EL (cell line): ENCODE measurements around the gene TCEA3.
A peak's percentile ranks its signal among the peaks of the same experiment; 100 is the strongest.

Experiments used
- DNase-seq: peaks from one replicate; pipeline ENCODE4 v3.0.0-alpha.2; 2016

Gene TCEA3

DNA sequence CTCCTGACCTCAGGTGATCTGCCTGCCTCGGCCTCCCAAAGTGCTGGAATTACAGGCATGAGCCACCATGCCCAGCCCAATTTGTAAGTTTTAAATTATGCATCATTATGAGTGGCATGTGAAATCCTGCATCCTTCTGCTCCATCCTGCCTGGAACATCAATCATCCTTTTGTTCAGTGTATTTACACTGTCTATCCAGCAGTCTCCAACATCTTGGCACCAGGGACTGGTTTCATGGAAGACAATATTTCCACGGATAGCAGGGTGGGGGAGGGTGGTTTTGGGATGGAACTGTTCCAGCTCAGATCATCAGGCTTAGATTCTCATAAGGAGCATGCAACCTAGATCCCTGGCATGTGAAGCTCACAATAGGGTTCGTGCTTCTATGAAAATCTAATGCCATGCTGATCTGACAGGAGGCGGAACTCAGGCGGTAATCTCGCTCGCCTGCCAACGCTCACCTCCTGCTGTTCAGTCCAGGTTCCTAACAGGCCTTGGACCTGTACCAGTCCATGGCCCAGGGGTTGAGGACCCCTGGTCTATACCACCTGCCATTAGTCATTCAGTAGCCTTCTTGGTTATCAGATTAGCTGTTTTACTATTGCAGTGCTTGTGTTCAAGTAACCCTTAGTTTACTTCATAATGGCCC lies 22.2 kb upstream of the TCEA3 start:
- no peak for DNase-seq

DNA sequence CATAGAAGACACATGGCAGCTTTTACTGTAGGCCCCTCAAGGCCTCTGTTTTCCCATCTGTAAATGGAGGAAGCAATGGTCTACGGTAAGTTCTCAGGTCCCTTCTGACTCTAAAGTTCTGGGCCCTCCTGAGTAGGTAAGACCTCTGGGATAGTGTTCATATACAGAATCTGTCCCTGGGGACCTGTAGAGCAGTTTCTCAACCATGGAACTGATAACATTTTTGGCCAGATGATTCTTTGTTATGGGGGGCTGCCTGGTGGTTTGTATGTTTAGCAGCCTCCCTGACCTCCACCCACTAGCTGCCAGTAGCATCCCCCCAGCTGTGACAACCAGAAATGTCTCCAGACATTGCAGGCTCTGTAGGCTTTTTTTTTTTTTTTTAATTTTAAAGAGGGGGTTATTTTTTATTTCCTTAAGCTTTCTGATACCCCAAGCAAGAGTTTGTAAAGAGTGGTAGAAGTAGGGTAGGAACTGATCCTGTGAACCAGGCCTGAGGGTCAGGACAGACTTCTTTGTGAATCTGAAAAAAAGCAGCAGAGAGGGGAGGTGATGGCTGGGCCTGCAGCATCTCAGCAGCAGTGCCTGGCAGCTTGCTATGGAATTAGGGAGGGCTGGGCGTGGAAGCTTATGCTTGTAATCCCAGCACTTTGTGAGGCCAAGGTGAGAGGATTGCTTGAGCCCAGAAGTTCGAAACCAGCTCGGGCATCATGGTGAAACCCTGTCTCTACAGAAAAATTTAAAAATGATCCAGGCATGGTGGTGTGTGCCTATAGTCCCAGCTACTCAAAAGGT lies 20.2 kb upstream of the TCEA3 start:
- no peak for DNase-seq

DNA sequence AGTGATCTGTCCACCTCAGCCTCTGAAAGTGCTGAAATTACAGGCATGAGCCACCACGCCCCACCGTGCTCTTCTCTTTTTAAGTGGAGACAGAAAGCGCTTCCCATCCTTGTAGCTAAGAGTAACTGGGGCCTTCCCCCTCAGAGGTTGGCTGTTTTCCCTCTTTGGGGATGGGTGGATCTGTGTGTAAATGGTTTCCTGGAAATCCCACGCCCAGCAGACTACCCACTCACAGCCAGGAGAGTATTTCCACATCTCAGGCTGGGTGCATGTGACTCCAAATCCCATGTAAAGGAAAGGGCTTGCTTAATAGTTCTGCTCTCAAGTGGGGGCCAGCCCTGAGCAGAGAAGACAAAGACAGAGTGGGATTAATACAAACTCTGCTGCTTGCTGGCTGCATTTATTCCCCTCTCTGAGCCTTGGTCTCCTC lies 19.6 kb upstream of the TCEA3 start:
- DNase-seq: no peak

DNA sequence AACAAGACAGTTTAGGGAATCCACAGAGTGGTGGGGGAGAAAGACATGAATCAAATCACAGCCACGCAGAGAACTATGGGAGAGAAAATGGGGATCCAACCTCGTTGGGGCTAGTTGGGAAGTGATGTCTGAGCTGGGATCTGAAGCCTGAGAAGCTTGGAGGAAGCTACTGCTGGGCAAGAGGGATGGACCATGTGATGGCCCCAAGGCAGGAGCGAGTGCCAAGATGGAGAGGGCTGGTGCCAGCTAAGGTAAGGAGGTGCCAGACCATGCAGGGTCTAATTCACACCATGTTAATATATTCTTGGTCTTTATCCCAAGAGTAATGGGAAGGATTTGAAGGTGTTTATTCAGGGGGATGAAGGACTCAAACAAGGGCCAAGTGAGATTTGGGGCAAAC lies 18.2 kb upstream of the TCEA3 start:
- DNase-seq: no peak

DNA sequence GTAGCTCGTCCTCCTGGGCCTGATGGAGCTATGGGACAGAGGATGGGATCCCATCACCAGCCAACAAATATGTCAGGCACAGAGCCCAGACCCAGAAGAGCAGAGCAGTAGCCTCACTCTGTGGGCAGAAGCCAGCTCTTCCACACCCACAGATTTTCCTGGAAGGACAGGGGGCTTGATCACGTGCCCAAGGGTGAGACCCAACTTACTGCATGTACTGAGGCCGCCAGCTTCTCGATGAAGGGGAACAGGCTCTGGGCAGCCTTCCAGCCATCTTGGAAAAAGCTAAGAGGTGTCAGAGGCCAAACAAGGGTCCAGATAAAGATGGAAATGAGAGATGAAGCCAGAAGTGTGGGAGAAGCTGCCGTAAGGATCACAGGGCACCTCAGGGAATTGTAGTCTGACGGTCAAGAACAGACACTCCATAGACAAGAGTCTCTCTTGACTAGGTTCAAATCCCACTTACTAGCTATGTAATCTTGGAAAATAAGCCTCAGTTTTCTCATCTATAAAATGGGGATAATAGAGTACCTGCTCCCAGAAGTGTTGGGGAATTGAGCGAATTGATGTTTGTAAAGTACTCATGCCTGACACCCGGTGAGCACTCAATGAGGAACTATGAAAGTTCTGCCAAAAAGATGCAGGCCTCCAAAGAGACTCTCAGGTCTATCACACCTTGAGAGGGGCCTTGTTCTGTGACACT lies 17.0 kb upstream of the TCEA3 start:
- no peak for DNase-seq

DNA sequence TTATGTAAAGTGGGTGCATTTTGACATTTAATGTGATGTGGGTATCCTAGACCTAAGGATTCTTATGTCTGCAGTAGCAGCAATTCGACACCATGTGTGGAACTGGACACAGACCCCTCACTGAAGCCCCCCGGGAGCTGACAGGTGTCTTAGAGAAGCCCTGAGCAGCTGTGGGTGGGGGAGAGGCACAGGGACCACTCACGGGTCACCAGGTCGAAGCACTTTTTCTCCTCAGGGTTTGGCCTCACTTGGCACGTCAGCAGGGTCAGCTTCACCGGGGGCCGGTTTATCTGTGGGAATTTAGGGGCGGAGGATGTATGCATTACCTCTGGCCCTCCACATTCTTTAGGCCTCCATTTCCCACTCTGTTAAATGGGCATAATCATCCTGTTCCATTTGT lies 14.0 kb upstream of the TCEA3 start:
- no peak for DNase-seq

DNA sequence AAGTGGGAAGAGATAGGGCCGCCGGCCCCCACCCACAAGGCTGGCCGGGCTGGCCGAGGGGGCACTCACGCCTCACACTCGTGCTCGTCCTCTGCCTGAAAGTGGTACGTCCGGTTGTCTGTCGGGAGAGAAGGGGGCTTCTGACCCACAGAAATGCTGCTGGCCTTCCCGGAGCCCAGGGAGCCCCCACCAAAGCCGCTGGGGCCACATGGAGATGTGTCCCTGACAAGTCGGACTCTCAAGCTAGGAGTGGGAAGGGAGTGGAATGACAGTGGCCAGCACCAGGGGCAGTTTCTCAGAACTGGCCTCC lies 12.8 kb upstream of the TCEA3 start:
- DNase-seq: no peak

DNA sequence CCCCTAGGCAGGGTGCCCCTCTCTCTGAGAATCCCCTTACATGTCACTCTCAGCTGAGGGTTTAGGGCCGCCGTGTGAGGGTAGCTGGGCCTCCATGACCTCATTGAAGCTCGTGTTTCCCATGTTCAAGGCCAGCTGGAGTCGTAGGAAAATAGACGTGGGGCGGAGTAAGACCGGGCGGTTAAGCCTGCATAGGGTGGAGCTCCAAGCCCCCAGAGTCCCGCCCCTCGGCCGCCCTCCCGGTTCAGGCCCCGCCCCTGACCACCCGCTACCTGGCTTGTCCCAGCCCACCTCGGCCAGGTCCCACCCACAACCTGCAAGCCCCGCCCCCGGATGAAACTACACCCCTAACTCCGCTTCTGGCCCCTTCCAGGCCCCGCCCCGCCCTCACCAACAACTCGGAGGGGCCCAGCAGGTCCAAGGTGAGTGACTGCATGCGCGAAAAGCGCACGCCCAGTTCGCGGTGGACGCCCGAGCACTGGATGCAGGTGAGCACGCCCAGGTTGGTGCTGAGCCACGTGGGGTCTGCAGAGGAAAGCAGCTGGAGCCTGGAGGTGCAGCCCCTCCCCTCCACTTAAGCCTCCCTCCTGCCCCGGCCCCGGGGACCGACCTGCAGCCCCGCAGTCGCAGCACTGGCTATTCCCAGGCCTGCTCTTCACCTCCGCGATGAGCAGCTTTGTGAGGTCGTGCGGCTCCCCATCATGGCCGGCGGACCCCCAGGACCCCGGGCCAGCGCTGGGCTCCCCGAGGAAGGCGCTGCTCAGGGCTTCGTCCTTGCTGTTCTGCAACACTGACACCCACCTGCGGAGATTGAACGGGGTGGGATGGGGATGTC lies 12.2 kb upstream of the TCEA3 start:
- DNase-seq: no peak

DNA sequence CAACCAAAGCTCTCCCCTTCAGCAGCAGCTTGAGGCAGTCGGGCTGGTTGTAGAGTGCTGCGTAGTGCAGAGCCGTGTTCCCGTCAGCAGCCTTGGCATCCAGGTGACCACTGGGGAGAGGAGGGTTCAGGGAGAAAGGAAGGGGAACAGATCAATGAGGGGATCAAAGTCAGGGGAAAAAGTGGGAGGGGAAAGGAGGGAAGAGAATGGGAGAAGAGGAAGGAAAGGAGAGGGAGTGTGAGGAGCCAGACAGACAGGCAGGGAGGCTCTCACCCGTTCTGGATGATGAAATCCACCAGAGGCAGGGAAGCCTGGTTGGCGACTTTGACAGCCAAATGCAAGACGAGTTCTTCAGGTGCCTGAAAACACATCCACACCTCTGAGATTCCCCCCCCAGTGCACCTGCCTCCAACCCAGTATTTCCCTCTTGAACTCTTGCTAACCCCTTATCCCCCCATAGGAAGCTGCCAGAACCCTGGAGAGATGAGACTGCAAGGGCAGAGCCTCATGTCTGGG lies 9.8 kb upstream of the TCEA3 start:
- no peak for DNase-seq

DNA sequence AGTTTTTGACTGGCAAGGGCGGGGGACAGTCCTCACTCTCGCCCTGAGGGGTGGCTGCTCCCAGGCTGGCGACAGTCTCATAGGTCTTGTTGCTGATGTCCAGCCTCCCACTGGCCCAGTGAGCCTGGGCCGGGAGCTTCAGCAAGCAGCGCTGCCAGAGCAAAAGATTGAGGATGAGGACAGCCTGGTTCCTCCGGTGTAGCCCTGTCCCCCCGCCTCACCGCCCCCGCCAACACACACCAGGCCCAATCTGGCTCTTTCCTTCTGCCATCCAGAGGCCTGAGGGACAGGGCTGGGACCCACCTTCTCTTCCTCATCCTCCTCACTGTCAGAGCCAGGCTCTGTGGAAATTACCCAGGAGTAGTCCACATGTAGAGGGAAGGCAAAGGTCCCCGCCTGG lies 8.6 kb upstream of the TCEA3 start:
- DNase-seq: no peak

DNA sequence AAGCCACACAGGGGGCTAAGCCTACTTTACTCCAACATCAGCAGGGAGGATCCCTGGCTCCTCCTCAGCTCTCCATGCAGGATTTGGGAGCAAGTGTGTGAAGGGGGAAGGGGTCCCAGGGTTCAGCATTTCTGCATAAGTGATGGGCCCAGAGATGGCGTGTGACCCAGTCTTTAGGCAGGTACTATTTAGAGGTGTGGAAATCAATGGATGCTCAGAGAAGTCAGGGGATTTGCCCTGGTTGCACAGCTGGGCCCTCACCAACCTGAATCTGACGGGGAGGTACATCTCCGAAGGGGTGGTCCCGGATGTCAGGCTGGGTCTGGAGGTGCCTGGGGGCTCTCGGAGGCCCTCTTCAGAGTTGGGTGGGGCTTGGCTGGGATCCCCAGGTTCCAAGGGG lies 6.9 kb upstream of the TCEA3 start:
- DNase-seq: no peak

DNA sequence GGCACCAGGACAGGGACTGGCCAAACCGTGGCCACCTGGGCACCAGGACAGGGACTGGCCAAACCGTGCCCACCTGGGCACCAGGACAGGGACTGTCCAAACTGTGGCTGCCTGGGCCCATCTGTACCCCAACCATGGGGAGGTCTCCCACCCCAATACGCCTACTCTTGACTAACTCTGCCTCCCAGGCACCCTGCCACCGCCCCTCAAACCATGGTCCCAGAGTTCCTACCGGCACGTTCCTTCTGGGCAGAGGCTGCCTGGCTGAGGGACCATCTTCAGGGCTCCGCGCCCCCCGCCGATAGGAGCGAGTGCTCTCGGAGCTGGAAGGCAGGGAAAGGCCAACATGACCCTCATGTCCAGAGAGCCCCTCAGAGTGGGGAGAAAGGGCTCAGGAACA lies 6.3 kb upstream of the TCEA3 start:
- no peak for DNase-seq

DNA sequence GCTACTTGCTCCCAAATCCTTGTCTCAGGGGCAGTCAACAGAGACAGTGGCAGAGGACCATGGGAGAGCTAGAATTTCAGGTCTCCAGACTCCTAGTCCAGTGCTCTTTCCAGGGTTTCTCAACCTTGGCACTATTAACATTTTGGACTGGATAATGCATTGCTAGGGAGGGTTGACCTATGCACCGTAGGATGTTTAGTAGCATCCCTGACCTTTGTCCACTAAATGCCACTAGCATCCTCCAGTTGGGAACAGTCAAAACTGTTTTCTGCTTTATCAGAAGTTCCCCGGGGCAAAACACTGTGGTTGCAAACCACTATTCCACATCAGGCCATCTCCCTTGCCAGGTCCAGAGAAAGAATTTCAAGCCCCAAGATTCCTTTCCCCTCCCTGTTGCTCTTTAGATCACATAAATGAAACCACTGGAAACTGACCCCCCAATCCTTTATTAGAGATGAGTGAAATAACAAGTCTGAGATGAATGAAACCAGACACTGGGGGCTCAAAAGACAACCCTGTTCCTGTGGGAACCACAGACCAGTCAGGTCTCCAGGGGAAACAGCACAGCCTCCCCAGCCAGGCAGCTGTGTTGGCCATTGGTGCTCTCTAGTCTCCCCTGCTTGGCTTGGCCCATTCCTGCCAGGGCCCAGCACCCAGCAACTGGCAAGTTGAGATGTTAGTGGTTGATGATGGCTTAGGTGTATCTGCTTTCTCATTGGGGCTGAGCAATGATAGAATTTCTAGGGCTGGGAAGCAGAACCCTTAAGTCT lies 3.8 kb upstream of the TCEA3 start:
- no peak for DNase-seq

DNA sequence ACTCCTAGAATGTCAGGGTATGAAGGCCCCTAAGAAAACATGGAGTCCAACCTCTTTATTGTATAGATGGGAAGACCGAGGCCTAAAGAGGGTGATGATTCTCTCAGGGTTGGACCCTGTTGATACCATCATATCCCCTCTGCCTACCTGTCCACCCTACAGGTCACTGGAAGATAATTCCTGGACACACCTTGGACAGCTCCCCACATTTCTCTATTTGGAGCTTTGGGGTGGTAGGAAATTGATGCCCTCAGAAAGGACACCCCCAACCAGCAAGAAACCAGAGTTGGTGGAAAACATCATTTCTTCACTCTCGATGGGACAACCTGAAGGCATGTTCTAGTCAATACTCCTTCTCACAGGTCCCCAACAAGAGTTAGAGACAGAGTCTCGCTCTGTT lies 3.0 kb upstream of the TCEA3 start:
- DNase-seq: no peak

DNA sequence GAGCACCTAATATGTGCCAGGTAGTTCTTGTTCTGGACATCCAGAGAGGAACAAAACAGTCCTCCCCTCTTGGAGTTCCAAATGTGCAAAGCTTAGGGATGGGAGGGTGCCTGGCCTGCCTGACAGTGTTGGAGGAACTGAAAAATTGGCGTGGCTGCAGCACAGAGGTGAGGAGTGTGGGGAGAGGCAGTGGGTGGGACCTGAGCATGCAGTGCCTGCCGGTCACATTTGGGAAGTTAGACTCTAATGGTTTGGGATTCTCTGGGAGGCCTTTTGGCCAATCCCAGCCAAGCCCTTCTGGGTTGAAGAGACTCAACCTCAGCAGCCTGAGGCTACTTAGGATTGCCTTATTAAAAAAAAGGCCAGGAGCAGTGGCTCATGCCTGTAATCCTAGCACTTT lies 2.3 kb upstream of the TCEA3 start:
- DNase-seq: no peak

DNA sequence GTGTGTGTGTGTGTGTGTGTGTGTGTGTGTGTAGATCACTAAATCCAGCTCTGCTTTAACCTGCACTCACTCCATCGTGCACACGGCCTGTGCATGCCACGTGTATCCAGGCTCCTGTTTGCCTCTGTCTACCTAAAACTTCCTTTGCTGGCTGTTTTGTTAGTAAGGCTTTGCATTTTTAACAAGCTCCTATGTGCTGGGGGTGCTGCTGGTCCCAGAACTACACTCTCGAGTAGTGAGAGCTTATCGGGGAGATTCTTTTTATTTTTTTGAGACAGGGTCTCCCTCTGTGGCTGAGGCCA lies 596 bp upstream of the TCEA3 start:
- DNase-seq: no peak

DNA sequence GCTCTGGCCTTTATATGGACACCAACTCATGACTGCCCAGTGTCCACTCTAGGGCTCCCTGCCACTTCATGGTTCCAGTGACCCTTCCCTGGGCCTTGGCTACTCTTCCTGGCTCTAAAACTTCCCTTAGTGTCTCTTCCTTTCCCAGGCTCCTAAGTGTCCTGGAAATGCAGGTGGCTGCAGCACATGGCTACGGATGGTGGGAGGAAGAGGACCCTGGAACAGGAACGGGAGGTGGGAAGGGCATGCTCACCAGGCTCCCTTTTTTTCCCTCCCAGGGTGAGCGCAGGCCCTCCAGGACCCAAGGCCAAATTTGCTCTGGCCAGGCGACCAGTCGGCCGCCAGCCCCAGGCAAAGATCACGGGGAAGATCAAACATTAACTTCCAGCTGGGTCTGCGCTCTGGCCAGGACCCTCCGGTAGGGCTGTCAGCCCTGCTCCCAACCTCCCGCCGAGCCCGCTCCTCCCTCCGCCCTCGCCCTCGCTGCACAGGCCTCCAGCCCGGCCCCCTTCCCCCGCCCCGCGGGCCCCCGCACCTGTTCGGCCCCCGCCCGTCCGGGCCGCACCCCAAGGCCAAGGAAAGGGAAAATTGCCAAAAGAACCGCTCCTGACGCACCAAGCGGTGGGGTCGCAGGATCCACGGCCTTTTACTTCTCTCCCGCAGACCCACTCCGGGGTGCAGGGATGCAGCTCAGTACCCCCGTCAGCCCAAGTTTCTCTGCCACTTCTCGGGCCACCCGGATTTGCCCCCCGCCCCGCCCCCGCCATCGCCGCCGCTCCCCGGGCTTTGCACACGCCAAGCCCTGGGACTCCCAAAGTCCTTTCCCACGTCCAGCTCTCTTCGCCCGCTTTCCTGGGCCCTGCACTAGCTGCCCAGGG lies 894 bp downstream of the TCEA3 start:
- DNase-seq: no peak

DNA sequence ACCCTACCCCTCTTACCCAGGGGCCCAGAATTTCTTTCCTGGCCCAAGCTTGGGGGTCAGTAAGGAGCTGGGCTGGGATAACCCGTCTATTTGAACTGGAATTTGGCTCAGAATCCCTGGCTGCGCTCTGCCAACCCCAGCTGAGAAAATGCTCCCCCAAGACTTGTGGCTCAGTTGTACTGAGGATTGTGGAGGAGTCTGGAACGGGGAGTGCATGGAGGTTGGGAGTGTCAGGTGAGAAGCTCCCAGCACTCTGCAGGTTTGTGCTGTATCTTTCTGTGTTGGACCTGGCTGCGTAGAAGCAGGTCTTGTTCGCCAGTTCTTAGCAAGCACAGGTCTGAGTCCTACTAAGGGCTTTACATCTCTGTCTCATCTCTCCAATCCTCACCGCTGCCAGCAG lies 1.6 kb downstream of the TCEA3 start:
- DNase-seq: peak; percentile 11

DNA sequence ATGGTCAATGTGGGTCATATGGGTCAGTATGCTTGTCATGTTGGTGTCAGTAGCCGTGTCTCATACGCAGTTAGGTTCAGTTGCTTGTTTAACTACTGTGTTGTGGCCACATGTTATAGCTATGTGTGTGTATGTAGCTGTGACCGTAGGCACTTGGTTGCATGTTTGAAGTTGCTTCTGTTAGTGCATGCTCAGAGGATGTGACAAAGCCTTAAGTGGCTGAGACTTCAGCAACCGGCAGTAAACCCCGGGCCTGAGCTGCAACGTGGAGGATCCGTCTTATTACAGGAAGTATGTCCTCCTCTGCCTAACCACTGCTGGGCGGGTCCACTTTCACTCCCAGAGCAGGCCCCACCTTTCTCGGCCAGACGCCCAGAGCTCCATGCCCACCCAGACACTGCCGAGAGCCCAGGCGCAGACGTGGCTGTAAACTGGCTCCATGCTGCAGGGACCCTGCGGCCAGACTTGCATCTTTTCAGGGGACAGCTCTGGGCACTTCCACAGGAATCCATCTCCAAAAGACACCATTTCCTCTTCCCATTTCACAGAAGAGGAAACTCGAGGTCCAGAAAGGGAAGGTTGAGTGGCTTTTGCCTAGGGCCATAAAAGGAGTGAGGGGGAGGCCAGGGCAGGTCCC lies 2.2 kb downstream of the TCEA3 start:
- DNase-seq: peak; percentile 80

DNA sequence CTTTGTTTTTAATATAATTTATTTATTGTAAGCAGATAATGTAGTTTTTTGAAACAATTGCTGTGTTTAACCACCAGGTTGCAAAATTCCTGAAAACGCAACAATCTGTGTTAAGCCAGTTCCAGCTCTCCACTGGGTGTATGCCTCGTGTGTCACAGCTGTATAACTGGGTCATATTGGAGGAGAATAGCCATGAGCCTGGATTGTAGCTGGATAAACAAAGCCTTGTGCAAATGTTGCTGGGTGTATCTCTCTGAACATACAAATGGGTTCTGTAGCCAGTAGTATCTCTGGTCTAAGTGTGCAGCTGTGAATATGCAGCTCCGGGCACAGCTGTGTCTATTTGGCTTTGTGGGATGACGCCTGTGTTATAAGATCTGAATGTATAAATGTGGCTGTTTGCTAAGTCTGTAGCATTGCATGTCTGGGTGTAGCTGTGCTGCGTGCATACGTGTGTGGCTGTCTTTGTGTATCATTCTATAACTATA lies 2.8 kb downstream of the TCEA3 start:
- peak; percentile 20 for DNase-seq

DNA sequence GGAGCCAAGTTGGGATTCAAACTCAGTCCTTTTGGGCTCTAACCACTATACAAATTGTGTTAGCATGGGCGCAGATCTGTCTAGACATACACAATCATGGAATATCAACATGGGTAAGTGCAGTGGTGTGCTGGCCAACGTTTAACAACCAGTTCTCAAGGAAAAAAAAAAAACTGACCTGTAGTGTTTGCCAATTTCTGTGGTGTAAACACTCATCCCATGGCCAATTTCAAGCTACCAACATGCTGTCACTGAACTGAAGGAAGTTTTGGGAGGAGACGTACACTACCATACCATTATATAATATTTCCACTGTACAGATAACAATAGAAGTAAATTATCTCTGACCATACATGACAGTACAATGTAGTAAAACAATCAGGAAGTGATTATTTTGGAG lies 3.2 kb downstream of the TCEA3 start:
- no peak for DNase-seq
